Epithelial cell of esophagus (primary cell): ENCODE data around the gene PLCE1.

Experiments
- DNase-seq: peaks from one replicate; pipeline ENCODE4 v3.0.0; 2010; ENCODE audit warnings: low read depth
- H3K4me3 ChIP-seq: 2 replicates; pipeline ENCODE4 v1.5.1; 2011; ENCODE audit warnings: mild to moderate bottlenecking, low read length, control low read depth
- TF ChIP-seq, protein P1 (sequence below): IDR thresholded peaks from 2 replicates; pipeline ENCODE4 v1.5.1; 2011; ENCODE audit warnings: low read depth, mild to moderate bottlenecking, low read length, control low read depth, inconsistent platforms; ENCODE audit not compliant: insufficient read depth; ENCODE audit errors: missing control alignments

PLCE1 gene

DNA sequence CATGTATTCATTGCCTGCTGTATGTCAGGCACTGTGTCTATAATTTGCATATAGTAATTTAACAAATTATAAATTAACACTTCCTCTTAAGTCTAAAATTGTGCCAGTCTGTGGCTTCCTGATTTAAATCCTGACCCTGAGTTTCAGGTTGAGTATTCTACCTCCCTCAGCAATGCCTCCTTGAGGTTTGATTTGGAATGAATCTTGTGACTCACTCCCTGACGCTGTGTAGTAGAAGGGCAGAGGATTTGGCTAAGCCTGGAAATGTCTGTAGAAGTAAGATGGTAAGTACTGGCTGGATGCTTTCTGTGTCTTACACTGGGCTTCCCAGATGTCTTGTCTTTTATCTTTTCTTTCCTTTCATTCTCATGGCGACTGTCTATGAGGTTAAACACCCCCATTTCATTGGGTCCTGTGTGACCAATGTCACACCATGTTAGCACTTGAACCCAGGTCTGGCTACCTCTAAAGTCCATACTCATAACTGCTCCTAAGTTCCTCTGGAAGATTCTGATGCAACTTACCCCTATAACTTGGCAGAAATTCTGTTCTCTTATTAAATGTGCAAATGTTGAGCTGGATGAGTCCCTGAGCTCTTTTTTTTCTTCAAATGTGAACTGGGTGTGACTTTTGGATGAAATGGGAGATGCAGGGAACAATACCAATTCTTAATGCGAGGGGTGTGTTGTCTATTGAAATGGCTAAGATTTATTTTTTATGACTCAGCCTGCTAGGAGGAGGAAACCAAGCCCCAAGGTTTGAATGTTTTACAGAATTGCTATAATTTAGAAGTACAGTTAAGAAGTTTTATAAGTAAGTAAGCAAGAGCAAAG lies 48.5 kb downstream of the PLCE1 start:
- peak; percentile 69 for DNase-seq
- TF ChIP-seq, protein P1, sequence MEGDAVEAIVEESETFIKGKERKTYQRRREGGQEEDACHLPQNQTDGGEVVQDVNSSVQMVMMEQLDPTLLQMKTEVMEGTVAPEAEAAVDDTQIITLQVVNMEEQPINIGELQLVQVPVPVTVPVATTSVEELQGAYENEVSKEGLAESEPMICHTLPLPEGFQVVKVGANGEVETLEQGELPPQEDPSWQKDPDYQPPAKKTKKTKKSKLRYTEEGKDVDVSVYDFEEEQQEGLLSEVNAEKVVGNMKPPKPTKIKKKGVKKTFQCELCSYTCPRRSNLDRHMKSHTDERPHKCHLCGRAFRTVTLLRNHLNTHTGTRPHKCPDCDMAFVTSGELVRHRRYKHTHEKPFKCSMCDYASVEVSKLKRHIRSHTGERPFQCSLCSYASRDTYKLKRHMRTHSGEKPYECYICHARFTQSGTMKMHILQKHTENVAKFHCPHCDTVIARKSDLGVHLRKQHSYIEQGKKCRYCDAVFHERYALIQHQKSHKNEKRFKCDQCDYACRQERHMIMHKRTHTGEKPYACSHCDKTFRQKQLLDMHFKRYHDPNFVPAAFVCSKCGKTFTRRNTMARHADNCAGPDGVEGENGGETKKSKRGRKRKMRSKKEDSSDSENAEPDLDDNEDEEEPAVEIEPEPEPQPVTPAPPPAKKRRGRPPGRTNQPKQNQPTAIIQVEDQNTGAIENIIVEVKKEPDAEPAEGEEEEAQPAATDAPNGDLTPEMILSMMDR: peak; percentile 18
- no peak overlapping the region for H3K4me3 ChIP-seq

DNA sequence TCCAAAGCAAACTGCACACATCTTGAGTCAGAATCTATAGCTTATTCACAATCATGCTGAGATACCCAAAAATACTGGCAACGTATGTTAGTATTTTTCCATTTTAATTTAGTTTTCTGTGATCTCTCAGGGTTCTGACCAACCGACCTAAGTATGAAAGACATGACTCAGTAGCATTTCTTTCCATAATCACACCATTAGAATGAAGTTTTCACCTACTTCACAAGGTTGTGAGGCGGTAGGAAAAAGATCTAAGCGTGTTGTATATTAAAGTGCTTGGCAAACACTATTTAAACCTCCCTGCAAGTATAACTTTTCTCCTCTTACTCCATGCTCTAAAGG lies 49.1 kb downstream of the PLCE1 start:
- no peak overlapping the region for H3K4me3 ChIP-seq
- TF ChIP-seq, protein P1: no peak
- DNase-seq: no peak
